Natural killer cell (primary cell): ENCODE results near the gene GAL. TPM values are rescaled to one million over a fixed set of nuclear protein-coding genes. Genes with fewer than 3 reads are reported as not detected.

Experiments
- ATAC-seq, 3 donors: fragments of 150-1000 bp in 2 of 3; fragments of 200-7000 bp in 1 of 3; cut with Tn5 transposase; 1 replicate in 1 of 3; 2 replicates in 2 of 3; pipeline ENCODE4 v1.10.0; 2021; ENCODE audit warnings: mild to moderate bottlenecking in 2 of 3, moderate library complexity in 2 of 3
- DNase-seq, 2 donors: peaks; one replicate each; pipeline versions ENCODE4 v3.0.0 to v3.0.0-alpha.2; 2013 to 2021; ENCODE audit warnings: mixed read lengths in 1 of 2
- H3K27ac ChIP-seq: one replicate; pipeline ENCODE4 v1.5.1; 2013; ENCODE audit warnings: mild to moderate bottlenecking, low read length
- H3K27me3 ChIP-seq: one replicate; pipeline ENCODE4 v1.6.1; 2013; ENCODE audit warnings: low read length; ENCODE audit not compliant: control insufficient read depth, insufficient read depth
- H3K36me3 ChIP-seq: one replicate; pipeline ENCODE4 v1.6.1; 2013; ENCODE audit warnings: low read length; ENCODE audit not compliant: control insufficient read depth, insufficient read depth
- H3K4me1 ChIP-seq: one replicate; pipeline ENCODE4 v1.6.1; 2013; ENCODE audit warnings: low read length; ENCODE audit not compliant: control insufficient read depth, insufficient read depth
- H3K4me3 ChIP-seq: one replicate; pipeline ENCODE4 v1.5.1; 2013; ENCODE audit warnings: low read length
- H3K9me3 ChIP-seq: one replicate; pipeline ENCODE4 v1.6.1; 2013; ENCODE audit warnings: low read length; ENCODE audit not compliant: control insufficient read depth, insufficient read depth
- H3K27ac Mint-ChIP-seq, 2 donors: one replicate each; pipeline ENCODE4 v1.8.0; 2022; ENCODE audit warnings: mild to moderate bottlenecking in 2 of 2, mixed read lengths in 2 of 2, moderate library complexity in 1 of 2
- H3K27me3 Mint-ChIP-seq, 2 donors: one replicate each; pipeline ENCODE4 v1.8.0; 2022; ENCODE audit warnings: low read depth in 2 of 2, mixed read lengths in 2 of 2
- H3K36me3 Mint-ChIP-seq: one replicate; pipeline ENCODE4 v1.8.0; 2022; ENCODE audit warnings: mixed read lengths
- H3K4me1 Mint-ChIP-seq, 2 donors: one replicate each; pipeline ENCODE4 v1.8.0; 2022; ENCODE audit warnings: mixed read lengths in 2 of 2
- H3K4me3 Mint-ChIP-seq: one replicate; pipeline ENCODE4 v1.8.0; 2022; ENCODE audit warnings: mild to moderate bottlenecking, moderate library complexity, mixed read lengths
- H3K9me3 Mint-ChIP-seq, 2 donors: one replicate each; pipeline ENCODE4 v1.8.0; 2022; ENCODE audit warnings: mixed read lengths in 2 of 2
- CTCF ChIP-seq: fragments of 200-600 bp; IDR thresholded peaks from one replicate; pipeline ENCODE4 v1.8.0; 2022; ENCODE audit warnings: antibody characterized with exemption
- WGBS: methylation state at CpG from one replicate; pipeline ENCODE4 v1.1.7; 2013; ENCODE audit warnings: missing lambda C conversion rate; ENCODE audit not compliant: insufficient coverage; 5-methylcytosine and 5-hydroxymethylcytosine counted together
- intact Hi-C: fragments of 100-400 bp; cut with micrococcal nuclease; formaldehyde crosslinking; loops from one replicate; pipeline ENCODE4 v1.14.2; 2022
- total RNA-seq, 4 donors: library from RNA; stranded (reverse); fragments of 120-200 nt in 1 of 4; gene quantifications; one replicate each; pipeline versions ENCODE4 v1.2.3 to v1.2.4, GENCODE V29; 2013 to 2022

GAL gene
- total RNA-seq, 3 donors from 2014 or later (not counting 1 experiment from before 2014, with no cell fraction given) = not detected

- TF ChIP-seq CTCF = no peak
- Histone ChIP-seq H3K27me3 (no peaks in the 10 kb centered on the region), H3K4me3 (no peak overlapping the region), H3K4me1 (no peaks in the 10 kb centered on the region), H3K9me3 (no peaks in the 10 kb centered on the region), H3K36me3 (no peaks in the 10 kb centered on the region), H3K27ac (no peak overlapping the region)
- ATAC-seq = no peak
- no peaks in the 10 kb centered on the region for H3K36me3 Mint-ChIP-seq
- no peaks in the 10 kb centered on the region for H3K9me3 Mint-ChIP-seq
- no peak overlapping the region for H3K4me3 Mint-ChIP-seq
- no peak for DNase-seq
- WGBS = 92% methylated on average over 5 of the region's 6 CpGs
- H3K27ac Mint-ChIP-seq = no peak overlapping the region
- intact Hi-C loops = no loop called here
- H3K27me3 Mint-ChIP-seq = peaks cover 0 to 12% of the 10 kb centered on the region in 2 donors
- no peaks in the 10 kb centered on the region for H3K4me1 Mint-ChIP-seq
These were observed 10.9 kb upstream of the GAL start for GRCh38 chr11:68673306-68673945.

GRCh38 chr11:68673991-68674390 lies 10.4 kb upstream of the GAL start:
- TF ChIP-seq CTCF = no peak
- no peaks in the 10 kb centered on the region for H3K4me1 Mint-ChIP-seq
- H3K4me3 Mint-ChIP-seq = no peak overlapping the region
- no peaks in the 10 kb centered on the region for H3K36me3 Mint-ChIP-seq
- 89% methylated on average over 11 of the region's 11 CpGs for WGBS
- intact Hi-C loops = no loop called here
- no peak overlapping the region for H3K4me3 ChIP-seq
- H3K27ac ChIP-seq = no peak overlapping the region
- no peak overlapping the region for H3K27ac Mint-ChIP-seq
- DNase-seq = no peak
- ATAC-seq = no peak
- H3K27me3 Mint-ChIP-seq = peaks cover 0 to 12% of the 10 kb centered on the region in 2 donors
- no peaks in the 10 kb centered on the region for H3K4me1 ChIP-seq
- no peaks in the 10 kb centered on the region for H3K36me3 ChIP-seq
- H3K9me3 ChIP-seq = no peaks in the 10 kb centered on the region
- H3K9me3 Mint-ChIP-seq = no peaks in the 10 kb centered on the region
- no peaks in the 10 kb centered on the region for H3K27me3 ChIP-seq

- intact Hi-C loops = no loop called here
- Histone ChIP-seq H3K4me3 (no peak overlapping the region), H3K27ac (no peak overlapping the region), H3K36me3 (no peaks in the 10 kb centered on the region), H3K4me1 (no peaks in the 10 kb centered on the region), H3K27me3 (no peaks in the 10 kb centered on the region), H3K9me3 (no peaks in the 10 kb centered on the region)
- TF ChIP-seq CTCF = no peak
- Mint-ChIP-seq H3K27me3 (peaks cover 0 to 12% of the 10 kb centered on the region in 2 donors), H3K4me1 (no peaks in the 10 kb centered on the region), H3K9me3 (no peaks in the 10 kb centered on the region), H3K36me3 (no peaks in the 10 kb centered on the region), H3K4me3 (no peak overlapping the region), H3K27ac (no peak overlapping the region)
- DNase-seq = no peak
- ATAC-seq = no peak
- WGBS = 92% methylated on average over 16 of the region's 16 CpGs
These were observed 9.9 kb upstream of the GAL start for GRCh38 chr11:68674461-68674860.

GRCh38 chr11:68677432-68677831 lies 6.9 kb upstream of the GAL start:
- Mint-ChIP-seq H3K27me3 (peaks cover 6 to 13% of the 10 kb centered on the region in 2 donors), H3K36me3 (no peaks in the 10 kb centered on the region), H3K4me1 (no peaks in the 10 kb centered on the region), H3K9me3 (no peaks in the 10 kb centered on the region), H3K27ac (no peak overlapping the region), H3K4me3 (no peak overlapping the region)
- ATAC-seq = no peak
- Histone ChIP-seq H3K27ac (no peak overlapping the region), H3K36me3 (no peaks in the 10 kb centered on the region), H3K27me3 (no peaks in the 10 kb centered on the region), H3K9me3 (no peaks in the 10 kb centered on the region), H3K4me1 (no peaks in the 10 kb centered on the region), H3K4me3 (no peak overlapping the region)
- DNase-seq = no peak
- intact Hi-C loops = no loop called here
- 46% methylated on average over 6 of the region's 6 CpGs for WGBS
- no peak for TF ChIP-seq CTCF
